KG1 (cell line): ENCODE data around the gene ZNF277.

Experiments
- DNase-seq: peaks from one replicate; lab custom pipeline; 2025; lab: John Stamatoyannopoulos, UW

Gene ZNF277

GRCh38 chr7:112206238-112206990, at the start of gene ZNF277, which contains the start of gene DOCK4:
TSS of gene ZNF277 (plus strand) at chr7:112206695. CDS start at chr7:112206717, 22 bp downstream.
TSS of gene DOCK4 (minus strand) at chr7:112206399. CDS start at chr7:112206138, 261 bp downstream.
- peak; percentile 74 for DNase-seq

DNA sequence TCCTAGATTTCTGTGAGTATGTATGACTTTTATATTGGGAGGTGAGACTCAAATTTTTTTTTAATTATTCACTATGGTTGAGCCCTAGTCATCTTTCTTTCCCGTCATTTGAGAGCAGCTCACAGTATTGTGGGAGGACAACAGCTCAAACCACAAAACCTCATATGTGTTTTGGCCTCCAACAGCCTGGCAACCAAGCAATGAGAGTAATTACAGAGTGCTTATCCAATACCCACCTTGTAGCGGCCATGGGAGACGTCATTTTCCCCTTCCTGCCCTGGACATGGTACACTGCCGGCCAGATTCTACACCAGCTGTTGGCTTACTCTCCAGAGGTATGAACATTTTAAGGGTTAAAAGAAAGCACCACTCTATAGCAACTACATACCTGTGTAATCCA, 49.4 kb upstream of the ZNF277 start:
- no peak for DNase-seq

- no peak for DNase-seq
Observed at GRCh38 chr7:112159351-112159750, 47.1 kb upstream of the ZNF277 start.

DNA sequence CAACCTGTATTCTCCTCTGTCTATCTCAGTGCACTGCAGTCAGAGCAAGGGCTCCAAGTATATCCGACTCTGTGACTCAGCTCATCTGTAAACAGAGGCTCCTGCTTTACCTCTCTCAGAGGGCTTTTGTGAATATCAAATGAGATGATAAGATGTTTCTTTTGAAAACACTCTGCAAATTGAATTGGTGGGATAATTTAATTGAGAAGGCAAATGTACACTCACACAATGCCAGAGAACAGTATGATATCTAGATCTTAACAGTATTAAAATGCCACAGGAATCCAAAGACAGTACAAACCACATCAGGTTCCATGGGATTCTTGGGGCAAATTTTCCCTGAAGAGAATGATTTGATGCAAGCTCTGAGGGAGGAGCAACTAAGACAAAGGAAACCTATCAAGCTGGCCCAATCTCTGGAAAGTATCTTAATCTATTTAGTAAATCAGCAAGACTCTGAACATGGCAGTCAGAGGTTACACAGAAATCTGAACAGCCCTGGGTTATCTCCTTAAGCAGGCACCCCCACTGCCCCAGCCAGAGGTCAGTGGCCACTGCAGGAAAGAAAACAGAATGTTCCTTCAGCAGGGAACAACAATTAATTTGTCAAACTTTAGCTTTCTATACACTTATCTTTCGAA, 46.2 kb upstream of the ZNF277 start:
- no peak for DNase-seq

- no peak for DNase-seq
Observed at GRCh38 chr7:112160771-112161150, 45.7 kb upstream of the ZNF277 start.

GRCh38 chr7:112161253-112162141, 45.0 kb upstream of the ZNF277 start:
- no peak for DNase-seq

DNA sequence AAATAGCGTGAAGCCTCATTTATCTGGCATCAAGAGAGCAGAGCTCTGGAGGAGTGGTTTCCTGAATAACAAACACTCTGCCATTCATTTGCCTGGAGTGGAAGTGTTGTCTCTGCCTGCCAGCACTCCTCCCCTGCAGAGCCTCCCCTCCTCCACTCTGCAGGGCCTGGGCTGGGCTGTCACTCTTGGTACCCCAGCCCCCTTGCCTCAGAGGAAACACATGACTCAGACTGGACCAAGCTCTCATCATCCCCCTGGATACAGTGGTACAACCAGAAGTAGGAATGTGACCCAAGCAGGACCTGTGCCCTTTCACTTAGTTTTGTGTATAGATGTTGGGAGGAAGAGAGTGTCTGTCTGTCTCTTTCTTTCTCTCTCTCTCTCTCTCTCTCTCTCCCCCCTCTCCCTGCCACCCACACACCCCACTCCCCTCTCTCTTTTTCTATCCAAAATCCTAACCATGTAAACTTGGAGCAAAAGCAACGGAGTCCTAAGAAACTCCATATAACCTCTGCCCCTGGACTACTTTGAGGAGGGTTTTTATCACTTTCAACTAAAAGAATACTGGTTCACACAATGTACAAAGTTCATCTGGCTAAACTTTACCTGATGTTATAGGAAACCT, 44.2 kb upstream of the ZNF277 start:
- no peak for DNase-seq

GRCh38 chr7:112162784-112163506, 43.5 kb upstream of the ZNF277 start:
- no peak for DNase-seq

GRCh38 chr7:112167147-112167546, 39.3 kb upstream of the ZNF277 start:
- no peak for DNase-seq

GRCh38 chr7:112168915-112169314, 37.6 kb upstream of the ZNF277 start:
- DNase-seq, result no peak

DNA sequence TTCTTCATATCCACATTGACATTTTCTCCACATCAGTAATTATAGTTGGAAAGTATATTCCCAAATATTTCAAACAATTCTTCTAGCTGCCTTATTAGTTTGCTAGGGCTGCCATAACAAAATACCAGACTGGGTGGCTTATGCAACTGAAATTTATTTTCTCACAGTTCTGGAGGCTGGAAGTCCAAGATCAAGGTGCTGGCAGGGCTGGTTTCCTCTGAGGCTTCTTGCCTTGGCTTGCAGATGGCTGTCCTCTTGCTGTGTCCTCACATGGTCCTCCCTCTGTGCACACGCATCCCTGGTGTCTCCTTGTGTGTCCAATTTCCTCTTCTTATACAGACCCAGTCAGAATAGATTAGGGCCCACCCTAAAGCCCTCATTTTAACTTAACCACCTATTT, 34.8 kb upstream of the ZNF277 start:
- no peak for DNase-seq

DNA sequence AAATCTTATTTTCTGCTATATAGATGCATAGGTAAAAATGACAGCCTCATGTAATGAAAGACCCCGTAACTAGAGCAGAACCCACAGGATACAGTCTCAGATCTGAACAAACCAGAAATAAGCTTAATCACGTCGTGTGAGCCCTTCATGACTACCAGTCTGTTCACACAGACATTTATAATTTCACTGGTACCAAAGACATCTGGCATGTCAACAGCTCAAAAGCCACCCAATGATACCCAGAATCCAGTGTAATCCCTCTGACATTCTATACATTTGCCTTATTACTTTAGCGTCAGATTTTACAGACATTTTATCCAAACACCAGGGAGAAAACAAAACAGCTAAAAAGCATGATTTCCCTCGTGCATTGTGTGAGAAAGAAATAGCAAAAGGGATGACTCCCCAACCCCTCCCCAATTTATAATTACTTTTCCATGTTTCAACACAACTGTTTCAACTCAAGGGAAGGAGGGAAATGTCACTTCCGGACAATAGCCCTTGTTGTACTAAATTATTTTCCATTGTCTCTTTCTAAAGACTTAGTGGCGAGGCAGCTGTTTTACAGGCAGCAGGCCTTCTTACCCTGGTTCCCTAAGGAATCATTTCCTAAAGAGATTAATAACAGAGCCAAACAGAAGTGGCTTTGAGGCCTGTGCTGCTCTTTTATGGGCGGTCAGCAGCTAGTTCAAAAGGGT, 33.5 kb upstream of the ZNF277 start:
- DNase-seq, result no peak

- DNase-seq, result no peak
Observed at GRCh38 chr7:112173568-112173905, 33.0 kb upstream of the ZNF277 start.

DNA sequence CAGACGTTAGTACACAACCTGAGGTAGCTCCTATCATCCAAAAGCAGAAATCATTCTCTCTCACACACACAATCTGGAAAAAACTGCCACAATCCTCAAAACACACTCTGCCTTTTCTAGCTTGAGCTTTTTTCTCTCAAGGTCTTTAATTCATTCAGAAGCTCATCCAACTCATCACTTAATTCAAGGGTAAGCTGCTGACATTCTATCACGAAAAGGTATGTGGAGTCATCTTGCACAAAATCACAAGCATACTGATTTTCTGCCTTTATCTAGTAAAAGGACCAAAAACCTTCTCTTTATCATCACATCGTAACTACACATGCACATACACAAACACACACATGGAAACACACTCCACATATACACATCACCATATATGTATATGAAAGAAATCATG, 32.3 kb upstream of the ZNF277 start:
- no peak for DNase-seq

- DNase-seq, result no peak
Observed at GRCh38 chr7:112176241-112176640, 30.3 kb upstream of the ZNF277 start.

DNA sequence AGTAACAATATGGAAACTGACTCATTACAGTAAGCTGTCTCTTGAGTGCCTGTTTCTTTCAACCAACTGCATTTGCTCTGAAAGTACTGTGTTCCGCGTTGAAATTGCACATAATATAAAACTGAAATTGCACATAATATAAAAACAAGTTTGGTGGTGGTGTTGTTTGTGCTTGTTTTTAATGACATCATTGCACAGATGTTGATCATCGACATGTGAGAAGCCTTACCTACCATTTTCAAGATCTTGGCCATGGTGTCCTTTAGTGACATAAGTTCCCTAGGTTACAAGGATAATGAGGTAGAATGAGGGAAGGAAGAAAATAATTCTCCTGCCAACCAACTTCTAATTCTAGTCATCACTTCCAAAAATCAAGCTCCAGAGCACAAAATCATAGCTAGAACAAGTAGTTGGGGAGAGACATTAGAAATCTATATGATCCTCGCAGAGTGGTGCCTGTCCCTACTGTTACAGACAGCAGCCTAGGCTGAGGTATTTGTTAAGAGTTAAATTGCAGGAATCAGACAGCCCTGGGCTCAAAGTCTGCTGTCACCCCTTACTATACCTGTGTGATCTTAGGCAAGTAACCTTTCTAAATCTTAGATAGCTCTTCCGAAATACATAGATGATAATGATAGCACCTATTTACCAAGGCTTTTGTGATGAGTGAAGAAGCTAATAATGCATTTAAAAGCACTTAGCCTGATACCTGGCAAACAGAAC, 29.6 kb upstream of the ZNF277 start:
- DNase-seq, result no peak

DNA sequence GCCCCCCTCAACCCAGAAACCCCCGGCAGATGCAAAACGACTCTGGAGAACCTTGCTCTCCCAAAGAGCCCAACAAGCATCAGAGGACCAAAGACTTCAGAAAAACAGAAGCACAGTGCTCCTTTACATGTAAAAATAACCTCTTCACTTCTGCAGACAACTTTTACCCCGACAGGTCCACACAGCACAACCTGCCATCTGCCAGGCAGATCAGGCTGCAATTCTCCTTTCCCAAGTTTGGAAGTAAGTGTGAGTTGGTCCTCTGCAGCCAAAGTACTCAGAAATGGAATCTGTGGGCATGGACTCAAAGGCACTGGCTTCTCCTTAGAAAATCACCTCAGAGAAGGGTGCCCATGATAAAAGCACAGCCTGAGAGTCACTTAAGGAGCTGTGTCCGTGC, 26.3 kb upstream of the ZNF277 start:
- DNase-seq, result no peak

DNA sequence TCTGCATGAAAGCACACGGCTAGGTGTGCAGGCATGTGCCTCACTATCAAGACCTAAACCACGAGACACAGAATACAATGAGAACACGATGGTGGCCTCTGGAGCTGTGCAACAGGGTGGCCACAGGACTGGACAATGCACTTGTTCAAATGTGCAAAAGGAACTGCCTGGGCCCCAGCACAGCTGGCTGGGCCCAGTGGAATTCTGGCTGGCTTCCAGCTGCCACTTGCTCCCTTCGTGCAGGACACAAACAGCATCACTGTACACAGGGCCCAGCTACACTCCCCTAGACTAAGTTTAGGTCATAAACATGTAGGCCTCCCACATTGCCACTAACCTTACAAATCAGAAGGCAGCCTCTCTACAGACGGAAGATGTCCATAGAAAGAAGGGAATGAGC, 23.7 kb upstream of the ZNF277 start:
- DNase-seq, result no peak

DNA sequence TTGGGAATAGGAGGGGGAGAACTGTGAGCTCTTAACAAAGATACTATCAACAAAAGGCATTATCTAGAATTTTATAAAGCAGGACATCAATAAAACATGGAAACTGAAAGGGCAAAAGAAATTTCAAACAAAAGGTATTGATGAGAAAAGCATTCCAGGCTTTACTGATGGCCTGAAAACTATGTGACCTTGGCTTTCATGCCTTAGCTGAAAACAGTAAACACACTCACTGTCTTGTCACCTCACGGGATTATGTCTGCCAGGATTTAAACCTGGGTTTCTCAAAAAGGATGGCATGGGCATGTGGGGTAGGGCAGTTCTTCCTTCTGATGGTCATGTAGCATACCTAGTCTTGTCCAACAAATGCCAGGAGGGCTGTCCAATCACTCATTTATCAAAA, 23.2 kb upstream of the ZNF277 start:
- DNase-seq, result no peak

GRCh38 chr7:112184455-112184854, 22.0 kb upstream of the ZNF277 start:
- DNase-seq, result no peak
